ENCODE data around the gene DAP.
"Not testable (repeated sequence)": the region's sequence is repeated elsewhere in the genome, so short reads cannot be mapped to it uniquely, and the experiment has no call there.

The DAP gene

DNA sequence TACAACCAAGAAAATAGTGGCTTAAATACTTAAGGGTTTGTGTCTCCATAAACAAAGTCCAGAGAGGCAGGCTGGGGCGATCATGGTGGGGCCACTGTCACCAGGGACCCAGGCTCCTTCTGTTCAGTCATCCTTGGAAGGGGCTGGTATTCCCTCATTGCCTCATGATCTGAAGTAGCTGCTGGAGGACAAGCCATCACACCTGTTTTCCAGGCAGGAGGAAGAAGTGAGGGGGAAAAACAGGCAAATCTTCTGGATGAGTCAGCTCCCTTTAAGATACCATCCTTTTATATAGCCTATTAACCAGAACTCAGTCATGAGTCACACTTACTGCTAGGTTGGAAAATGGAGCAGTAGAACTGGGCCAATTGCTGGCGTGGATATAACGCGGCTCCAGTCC, 92.3 kb downstream of the DAP start:
- no peak for FAIRE-seq

DNA sequence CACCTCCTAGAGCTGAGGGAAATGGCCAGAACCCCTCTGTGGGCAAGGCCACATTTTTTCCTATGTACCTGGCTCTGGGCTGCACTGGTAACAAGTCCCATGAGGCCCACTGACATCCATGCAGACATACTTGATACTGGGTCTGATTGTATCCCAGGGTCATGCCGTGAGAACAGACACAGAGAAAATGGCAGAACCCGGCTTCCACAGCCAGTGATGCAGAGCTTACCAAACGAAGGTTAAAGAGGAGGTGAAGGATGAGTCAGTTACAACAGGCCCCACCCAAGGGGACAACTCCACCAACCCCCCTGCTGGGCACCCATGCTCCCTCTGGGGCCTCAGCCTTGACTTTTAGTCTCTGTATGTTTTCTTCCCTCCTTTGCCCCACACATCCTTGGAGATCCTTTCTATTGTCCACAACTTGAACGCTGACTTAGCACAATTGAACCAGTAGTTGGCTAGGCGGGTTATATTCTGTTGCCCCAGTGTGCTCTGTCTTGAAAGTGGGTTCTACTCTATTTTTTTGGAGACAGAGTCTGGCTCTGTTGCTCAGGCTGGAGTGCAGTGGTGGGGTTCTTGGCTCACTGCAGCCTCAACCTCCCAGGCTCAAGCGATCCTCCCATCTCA, 93.5 kb downstream of the DAP start:
- no peak for FAIRE-seq

DNA sequence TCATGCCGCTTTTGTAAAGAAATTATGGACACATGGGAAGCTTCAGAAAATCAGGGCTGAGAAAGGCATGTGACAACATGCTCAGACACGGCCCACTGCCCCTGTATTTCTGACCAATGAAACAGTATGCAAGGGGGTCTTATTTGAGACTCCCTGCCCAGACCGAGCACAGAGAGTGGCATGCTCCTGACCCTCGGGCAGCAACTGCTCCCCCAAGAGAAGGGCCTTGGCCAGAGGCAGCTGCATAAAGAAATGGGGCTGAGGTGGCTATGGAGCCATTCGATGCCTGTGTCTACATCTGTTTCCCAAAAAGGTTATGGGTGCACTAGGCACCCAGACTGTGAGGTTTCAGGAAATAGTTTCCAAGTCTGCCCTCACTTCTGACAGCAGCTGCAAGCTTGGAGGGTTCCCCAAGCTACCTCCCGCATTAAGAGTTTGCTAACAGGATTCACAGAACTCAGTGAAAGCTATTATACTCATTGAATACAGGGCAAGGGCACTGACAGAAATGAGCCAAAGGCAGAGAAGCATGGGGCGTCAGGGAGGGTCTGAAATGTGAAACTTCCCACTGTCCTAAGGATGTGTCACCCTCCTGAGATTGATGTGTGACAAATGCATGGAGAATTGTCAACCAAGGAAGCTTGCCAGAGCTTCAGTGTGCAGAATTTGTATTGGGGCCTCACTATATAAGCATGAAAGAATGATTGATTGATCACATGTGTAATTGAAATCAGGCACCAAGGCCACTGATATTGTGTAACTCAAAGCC, 94.3 kb downstream of the DAP start:
- FAIRE-seq, result no peak

DNA sequence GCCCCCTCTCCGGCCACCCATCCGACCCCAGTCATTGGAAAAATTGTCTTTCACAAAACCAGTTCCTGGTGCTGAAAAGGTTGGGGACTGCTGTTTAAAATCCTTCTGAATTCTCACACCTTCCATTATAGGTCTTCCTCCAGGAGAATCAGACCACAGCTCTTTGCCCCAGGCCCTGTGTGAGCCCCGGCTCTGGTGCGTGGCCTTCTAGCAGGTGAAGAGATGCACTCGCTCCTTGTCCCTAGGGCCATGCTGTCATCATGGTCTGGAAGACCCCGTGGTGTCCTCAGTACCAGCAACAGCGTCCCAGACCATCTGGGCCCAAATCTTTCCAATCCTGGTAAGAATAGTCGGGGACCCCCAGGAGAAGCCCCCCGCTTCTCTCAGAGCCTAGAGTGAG, 95.2 kb downstream of the DAP start:
- FAIRE-seq, result no peak

DNA sequence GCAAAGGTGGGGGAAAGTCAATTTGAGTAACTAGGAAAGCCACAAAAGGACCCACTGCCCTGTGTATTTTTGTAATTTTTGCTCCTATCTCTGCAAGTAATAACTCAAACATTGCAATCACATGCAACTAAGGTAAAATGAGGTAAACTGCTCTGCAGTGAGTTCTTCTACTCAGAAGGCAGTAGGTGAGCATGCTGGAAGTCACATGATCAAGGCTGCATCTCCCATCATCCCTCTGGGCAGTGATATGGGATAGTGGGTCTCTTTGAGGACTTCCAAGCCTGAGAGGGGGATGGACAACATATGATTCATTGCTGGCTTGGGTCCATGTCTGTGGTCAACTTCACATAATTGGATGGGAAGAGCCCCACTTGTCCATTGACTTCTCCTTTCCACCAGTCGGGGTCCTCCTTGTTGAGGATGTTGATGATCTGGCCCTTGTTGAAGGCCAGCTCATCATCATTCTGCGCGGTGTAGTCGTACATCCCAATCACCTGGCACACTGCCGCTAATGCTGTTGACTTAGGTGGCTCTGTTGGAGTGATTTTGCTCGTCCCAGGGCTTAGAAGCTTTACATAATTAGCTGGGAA, 96.8 kb downstream of the DAP start:
- FAIRE-seq, result not testable (repeated sequence)

DNA sequence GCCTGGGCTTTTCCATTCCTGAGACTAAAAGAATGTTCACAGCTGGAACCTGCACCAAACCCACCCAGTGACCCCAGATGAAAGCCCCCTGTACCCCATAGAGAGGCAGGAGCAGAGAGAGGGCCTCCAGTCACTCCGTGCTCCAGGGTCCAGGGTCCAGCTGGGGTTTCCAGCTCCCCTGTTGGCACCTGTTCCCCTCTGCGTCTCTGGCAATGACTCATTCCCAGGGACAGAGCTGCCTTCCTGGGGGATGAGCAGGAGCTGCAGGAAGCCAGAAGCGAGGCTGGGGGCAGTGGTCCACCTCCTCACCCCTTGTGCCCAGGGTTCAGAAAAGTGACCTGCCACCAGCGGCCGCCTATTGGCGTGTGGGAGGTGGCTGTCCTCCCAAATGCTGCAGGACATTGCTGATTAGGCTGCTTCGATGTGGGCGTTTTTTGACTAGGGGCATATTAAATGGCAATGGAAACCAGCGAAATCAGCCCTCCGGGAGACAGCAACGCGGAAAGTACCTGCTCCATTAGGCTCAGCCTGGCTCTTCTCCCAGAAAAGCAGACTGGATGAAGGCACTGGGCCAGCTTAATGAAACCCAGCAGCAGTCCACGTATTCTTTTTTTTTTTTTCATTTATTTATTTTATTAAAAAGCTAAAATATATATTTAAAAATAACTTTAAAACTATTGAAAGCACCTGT, 97.4 kb downstream of the DAP start:
- no peak for FAIRE-seq

DNA sequence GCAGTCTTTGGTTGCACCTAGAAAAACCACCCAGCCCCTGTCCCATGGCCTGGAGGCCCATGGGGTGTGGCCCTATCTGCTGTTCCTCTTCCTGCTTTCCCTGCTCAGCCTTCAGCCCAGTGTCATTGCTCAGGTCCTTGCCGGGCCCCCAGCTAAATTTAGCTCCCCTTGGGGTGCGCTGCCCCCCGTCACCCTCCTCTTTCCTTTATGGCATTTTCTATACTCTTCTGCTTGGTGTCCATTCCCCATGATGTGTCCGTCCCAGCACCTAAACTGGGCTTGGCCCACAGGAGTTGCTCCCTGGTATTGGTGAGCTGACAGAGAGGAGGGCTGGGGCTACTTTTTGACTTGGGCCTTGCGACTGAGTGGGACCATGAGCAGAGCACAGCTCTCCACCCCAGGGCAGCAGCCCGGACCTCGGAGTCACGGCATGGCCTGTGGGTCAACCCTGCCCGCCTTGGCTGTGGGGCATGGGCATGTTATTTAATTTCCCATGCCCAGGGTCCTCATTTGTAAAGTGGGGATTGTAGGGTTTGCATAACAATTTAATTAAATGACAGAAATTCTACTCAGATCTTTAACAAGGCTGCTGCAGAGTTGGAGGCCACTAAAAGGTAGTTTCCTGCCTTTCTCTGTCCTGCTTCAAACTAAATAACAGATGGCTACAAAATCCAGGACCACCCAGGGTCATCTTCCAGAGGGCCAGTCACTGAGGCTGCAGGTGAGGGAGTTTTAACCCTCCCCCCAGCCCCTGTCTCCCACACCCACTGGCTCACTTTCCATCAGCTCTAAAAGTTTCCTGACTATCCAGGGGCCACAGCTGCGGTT, 98.2 kb downstream of the DAP start:
- FAIRE-seq, result no peak

DNA sequence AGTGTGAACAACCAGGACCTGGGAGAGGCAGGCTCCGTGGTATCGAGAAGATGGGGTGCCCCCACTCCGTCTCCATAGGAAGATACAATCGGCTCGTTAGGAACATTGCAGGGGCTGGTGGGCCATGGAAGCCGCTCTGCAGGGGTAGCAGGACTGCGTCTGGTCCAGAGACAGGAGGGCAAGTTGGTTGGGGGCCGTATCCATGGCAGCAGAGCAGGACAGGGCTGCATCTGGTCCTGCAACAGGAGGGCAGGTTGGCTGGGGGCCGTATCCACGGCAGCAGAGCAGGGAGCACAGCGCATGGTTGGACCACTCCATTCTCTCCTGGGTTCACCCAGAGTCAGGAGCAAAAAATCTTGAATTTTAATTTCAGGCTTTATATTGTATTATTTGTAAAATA, 99.0 kb downstream of the DAP start:
- FAIRE-seq, result no peak

DNA sequence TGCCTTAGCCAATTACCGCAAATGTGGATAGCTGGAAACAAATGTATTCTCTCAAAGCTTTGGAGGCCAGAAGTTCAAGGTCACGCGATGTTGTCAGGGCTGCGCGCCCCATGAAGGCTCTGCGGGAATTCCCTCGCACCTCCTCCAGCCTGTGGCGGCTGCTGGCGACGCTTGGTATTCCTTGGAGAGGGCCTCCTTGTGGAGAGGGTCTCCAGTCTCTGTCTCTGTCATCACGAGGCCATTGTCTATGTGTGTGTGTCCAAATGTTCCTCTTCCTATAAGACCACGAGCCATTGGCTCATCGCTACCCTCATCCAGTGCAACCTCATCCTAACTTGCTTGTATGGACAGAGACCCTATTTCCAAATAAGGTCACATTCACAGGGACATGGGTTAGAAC, 99.6 kb downstream of the DAP start:
- no peak for FAIRE-seq

DNA sequence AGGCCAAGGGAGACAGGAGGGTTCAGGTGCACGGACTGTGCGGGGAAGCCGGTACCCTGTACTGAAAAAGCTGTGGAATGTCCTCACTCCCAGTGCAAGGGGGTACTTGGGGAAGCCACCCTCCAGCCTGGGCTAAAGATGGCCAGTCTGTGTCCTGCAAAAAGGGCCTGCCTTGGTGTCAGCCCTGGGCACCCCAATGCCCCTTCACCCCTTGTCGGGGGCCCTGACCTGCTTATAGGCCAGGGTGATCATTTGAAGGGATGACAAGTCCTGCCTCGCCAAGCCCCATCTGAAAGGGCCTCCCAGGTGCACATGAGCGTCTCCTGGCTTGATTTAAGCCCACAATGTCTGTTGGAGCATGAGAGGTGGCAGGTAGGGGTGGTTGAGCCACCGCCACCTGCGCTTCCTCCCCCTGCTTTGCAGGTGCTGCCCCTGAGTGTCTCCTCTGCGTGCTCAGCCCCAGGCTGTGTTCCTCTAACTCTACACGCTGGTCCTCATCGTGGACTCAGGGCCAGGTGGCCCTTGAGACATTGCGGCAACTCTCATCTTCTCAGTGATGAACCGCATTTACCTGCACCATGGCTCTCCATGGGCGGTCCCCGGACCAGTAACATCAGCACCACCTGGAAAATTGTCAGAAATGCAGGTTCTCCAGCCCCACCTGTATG, 100.2 kb downstream of the DAP start:
- no peak for FAIRE-seq

DNA sequence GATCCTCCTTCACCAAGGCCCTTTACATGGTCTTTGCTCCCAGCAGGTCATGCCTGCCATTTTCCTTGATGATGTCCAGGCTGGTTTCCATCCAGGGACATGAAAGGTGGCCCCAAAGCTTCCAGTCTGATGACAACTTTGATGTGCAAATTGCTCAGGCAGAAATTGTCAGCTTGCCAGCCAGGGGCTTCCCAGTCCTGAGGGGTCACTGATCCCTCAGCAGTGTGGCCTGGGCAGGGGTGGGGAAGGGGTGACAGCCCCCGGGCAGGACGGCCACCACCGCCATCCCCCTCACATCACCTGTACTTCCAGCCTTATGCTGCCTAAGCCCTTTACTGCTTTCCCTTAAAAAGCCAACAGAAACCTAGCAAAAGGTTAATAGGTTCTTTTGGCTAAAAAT, 100.9 kb downstream of the DAP start:
- FAIRE-seq, result no peak

DNA sequence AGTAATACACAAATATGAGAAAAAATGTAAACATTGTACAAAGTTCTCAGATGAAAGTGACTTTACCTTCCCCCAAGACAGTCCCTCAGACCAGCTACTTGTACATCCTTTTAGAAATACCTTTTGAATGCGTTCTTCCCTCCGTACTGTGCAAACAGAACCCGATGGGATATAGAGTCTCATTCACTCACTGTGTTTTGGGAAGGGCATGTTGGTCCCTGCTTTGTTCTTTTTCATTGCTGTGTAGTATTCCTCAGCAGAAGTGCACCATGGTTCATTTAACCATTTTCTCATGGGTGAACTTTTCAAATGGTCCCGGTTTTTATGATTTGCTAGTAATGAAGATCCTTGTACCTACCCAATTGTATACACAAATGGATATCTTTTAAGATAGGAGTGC, 102.8 kb downstream of the DAP start:
- FAIRE-seq, result no peak

DNA sequence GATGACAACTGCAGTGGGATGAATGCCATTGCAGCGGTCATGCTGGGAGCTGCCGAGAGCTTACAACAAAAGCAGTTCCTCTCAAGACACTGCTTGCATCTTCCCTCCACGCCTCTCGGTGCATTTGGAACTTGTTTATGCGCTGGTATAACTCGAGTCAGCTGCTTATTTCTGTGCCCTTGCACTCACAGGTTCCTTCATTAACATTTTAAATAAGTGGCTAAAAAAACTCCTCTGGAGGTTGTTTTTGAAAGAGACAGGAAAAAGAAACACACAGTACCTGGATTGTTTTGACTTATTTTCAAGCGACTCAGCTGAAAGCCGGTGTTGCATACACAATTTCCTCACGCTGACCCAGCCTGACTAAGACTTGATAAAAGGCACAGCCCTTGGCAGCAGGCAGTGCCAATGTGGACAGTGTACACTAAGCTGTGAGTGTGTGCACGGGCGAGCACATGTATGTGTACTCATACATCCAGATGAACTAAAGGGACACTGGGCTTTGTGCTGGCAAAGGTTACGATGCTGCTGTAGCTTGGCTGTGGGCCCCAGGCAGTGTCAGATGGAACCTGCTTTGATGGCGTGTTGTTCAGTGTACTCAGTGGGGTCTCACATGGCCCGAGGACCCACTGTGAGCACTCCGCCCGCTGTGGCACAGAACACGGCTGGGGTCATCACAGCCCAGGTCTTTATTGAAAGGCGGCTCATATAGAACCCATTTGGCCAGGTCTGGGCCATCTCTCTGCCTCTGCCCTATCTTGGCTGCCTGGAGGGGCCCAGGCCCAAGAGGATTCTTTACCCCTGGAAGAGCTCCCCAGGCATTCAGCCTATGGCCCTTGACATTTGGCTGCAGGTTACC, 104.8 kb downstream of the DAP start:
- no peak for FAIRE-seq

DNA sequence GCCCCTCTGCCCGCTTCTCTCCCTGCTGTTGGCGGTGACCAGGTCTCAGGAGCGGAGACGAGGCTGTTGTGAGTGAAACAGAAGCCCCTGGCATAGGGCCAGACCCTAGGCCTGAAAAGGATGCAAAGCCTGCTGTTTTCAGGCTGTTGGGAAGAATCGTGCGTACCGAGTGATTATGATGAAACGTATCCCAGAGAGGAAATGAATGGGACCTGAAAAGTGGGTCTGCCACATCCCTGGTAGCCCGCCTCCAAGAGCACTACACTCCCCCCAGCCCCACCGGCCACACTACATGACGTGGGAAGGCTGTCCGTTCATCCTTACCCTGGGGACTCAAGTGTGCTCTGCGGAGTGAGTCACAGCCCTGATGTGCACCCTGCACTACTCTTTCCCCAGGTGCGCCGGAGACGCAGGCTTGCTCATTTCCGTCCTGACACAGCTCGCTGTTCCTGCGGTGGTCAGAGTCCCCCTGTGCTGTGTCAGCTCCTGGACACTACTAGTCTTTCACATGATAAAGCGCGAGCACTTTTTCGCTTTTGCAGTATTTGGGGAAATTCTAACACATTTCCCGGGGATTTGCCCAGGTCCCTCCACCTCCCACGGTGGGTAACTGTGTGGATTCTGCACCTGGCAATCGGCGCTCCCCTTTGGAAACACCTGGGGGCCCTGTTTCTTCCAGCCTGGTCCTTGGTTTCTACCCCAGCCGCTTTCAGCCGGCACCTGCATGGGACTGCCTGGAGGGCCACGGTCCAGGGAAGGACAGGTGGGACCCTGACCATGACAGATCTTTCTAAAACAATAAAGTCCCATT, 105.7 kb downstream of the DAP start:
- no peak for FAIRE-seq

DNA sequence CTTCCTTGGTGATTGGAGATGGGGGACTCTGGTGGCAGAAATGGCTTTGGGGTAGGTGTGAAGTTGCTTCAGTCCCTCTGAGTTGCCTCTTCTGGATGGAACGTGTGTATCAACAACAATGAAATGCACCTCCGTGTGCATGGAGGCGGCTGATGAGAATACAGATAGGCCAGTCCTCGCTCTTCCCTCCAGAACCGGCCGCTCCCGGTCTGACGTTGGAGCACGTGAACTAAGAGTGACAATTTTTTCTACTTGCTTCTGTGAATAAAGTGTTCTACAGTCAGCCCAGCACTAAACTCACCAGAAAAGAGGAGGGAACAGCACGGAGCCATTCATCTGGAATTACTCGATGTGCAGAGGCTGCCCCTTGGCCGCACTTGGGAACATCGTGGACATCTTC, 106.5 kb downstream of the DAP start:
- no peak for FAIRE-seq

DNA sequence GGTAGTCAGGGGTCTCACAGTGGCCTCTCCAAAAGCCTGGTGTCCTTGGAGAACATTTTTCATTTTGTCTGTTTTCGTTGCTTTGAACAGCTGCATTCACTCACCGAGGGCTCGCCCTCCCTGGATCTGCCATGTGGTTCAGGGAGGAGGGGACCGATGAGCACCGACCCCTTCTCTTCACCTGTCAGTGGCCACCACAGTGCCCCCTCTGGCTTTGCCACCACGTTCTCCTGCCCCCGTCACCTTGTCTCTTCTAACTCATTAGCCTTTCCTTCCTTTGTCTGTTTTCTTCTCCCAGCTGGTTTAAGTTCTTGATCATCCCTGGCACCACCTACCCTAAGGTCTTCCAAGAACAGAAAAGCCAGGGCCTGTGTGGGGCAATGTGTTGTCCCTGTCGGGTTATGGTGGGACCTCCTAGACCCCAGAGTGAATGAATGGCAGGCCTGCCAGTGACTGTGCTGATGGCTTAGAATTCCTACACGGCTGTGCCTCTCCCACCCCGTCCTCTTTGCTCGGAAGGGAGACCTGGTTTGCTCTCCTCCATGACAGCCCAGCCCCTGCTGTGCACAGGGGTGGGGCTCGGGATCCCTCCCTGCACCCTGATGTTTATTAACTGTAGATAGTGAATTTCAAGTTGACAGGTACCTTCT, 107.2 kb downstream of the DAP start:
- FAIRE-seq, result no peak

DNA sequence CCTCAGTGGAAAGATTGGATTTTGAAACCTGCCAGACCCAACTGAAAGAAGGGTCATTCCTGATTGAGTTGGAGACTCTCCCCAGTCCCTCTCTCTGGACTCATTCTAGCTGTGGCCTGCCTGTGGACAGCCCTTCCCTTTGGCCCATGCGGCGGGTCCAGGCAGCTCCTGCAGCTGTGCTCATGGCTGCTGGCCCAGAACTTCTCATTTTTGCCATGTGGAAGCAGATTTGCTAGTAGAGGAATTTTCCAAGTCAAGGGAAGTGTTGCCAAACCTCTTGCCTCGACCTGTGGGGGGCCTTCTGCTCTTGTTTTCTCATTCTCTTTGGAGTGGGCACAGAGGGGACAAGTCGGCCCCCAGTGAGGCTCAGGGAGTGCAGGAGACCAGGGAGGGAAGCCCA, 108.0 kb downstream of the DAP start:
- no peak for FAIRE-seq

DNA sequence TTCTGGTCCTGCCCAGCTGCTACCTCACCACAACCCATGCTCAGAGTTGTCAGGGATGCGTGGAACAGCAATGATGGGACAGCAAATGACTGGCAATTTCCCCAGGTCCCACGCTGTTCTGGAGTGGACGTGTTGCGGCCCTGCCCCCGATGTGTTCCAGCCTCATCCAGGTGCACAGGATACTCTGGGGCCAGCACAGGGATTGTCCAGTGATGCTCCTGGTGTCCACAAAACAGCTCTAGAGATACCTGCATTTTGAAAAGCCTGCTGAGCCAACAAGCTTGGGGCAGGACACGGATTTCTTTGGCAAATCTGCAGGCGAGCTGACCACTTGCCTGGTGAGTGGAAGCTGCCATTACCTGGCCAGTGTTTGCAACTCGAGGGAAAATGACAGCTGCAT, 108.4 kb downstream of the DAP start:
- no peak for FAIRE-seq

DNA sequence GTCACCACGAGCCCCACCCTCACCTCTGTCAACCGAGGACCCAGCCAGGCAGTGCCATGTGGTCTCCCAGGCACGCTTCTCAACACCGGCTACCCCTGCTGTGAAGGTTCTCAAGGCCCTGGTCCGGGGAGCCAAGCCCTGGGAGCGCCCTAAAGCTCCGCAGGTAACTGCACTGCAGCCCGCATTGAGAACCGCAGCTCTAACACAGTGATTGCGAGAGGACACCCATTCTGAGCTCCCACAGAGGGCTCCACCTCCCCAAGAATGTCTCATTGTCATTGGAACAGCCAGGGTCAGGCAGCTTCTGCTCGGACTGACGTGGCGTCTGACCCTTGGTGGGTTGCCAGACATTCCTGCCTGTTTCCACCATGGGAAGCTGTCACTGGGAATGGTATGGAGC, 108.9 kb downstream of the DAP start:
- FAIRE-seq, result no peak

All from endometrium (tissue), 2 donors.